ENCODE results near the gene ALKAL2. TPM values are rescaled to one million over a fixed set of nuclear protein-coding genes. Genes with fewer than 3 reads are reported as not detected.

The ALKAL2 gene
- total and polyA plus RNA-seq, 7 experiments from 2014 or later = 0.18 to 0.49 TPM; not detected in 5

- intact Hi-C loops (cut with micrococcal nuclease) = no loop called here
- Mint-ChIP-seq H3K4me1 (peaks cover 0 to 16% (median 8%) of the 10 kb centered on the region in 7 donors), H3K4me3 (peak overlapping the region in 6 of 10 donors; percentile 17 to 59 (median 40)), H3K36me3 (peaks cover 0 to 7% (median 0%) of the 10 kb centered on the region in 5 donors), H3K9me3 (no peaks in the 10 kb centered on the region), H3K27ac (no peak overlapping the region), H3K27me3 (peaks cover 23 to 42% (median 34%) of the 10 kb centered on the region in 5 donors)
- POLR2A ChIA-PET = no interaction called here
- Histone ChIP-seq H3K27me3 (ENCODE audit: control insufficient read depth in 2 of 2, insufficient read depth in 2 of 2, low read length in 2 of 2) (peaks cover 2 to 8% of the 10 kb centered on the region in 2 donors), H3K9me3 (ENCODE audit: control insufficient read depth in 2 of 3, low read length in 3 of 3) (no peaks in the 10 kb centered on the region), H3K4me3 (ENCODE audit: low read length) (no peak overlapping the region), H3K27ac (ENCODE audit: low read depth, low read length) (no peak overlapping the region), H3K36me3 (ENCODE audit: control insufficient read depth in 2 of 3, insufficient read depth in 3 of 3, low read length in 3 of 3) (peaks cover 0 to 6% (median 0%) of the 10 kb centered on the region in 3 experiments), H3K4me1 (ENCODE audit: control insufficient read depth in 2 of 2, insufficient read depth in 2 of 2, low read length in 2 of 2) (peaks cover 10 to 12% of the 10 kb centered on the region in 2 donors)
- DNase-seq = no peak
- no peak for ATAC-seq
- CTCF ChIA-PET = no interaction called here
Observed at GRCh38 chr2:286774-287392, 1.0 kb downstream of the ALKAL2 start.

GRCh38 chr2:286035-286434, 1.9 kb downstream of the ALKAL2 start:
- H3K4me3 ChIP-seq (ENCODE audit: low read length) = no peak overlapping the region
- Mint-ChIP-seq H3K9me3 (no peaks in the 10 kb centered on the region), H3K4me1 (peaks cover 0 to 16% (median 8%) of the 10 kb centered on the region in 7 donors), H3K27me3 (peaks cover 21 to 38% (median 33%) of the 10 kb centered on the region in 5 donors), H3K27ac (no peak overlapping the region), H3K36me3 (peaks cover 0 to 12% (median 0%) of the 10 kb centered on the region in 5 donors), H3K4me3 (peak overlapping the region in 6 of 10 donors; percentile 3 to 58 (median 16))
- H3K36me3 ChIP-seq (ENCODE audit: control insufficient read depth in 2 of 3, insufficient read depth in 3 of 3, low read length in 3 of 3) = peaks cover 0 to 13% (median 0%) of the 10 kb centered on the region in 3 experiments
- ATAC-seq (no peak), DNase-seq (no peak)
- no peak overlapping the region for H3K27ac ChIP-seq (ENCODE audit: low read depth, low read length)
- H3K9me3 ChIP-seq (ENCODE audit: control insufficient read depth in 2 of 3, low read length in 3 of 3) = no peaks in the 10 kb centered on the region
- ChIA-PET POLR2A (interaction anchor here (1.0 kb wide), 1 partner anchor 108 kb away, joined by 3 read pairs; no protein-coding TSS in a partner anchor), CTCF (no interaction called here)
- H3K4me1 ChIP-seq (ENCODE audit: control insufficient read depth in 2 of 2, insufficient read depth in 2 of 2, low read length in 2 of 2) = peaks cover 10 to 12% of the 10 kb centered on the region in 2 donors
- peaks cover 2 to 8% of the 10 kb centered on the region in 2 donors for H3K27me3 ChIP-seq (ENCODE audit: control insufficient read depth in 2 of 2, insufficient read depth in 2 of 2, low read length in 2 of 2)
- intact Hi-C loops (cut with micrococcal nuclease) = no loop called here

DNA sequence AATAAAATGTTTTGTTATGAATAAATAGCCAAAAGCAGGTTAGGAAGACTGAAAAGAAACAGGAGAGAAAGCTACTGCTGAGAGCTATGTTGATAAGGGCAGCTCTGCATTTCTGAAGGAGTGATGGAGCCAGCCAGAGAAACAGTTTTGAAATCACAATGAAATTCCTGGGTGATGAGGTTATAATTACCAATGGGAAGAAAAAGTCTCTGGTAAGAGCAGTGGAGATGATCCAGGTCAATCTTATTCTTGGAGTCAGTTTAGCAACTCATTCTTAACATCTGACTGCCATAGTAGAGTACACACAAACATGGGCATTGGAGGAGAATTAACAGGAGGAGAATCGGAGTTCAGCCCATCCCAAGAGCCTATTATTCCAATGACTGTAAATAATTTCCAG, 2.4 kb downstream of the ALKAL2 start:
- intact Hi-C loops (cut with micrococcal nuclease) = no loop called here
- CTCF ChIA-PET = interaction anchor here (1.6 kb wide), 1 partner anchor 11 kb away, joined by 3 read pairs; no protein-coding TSS in a partner anchor
- Mint-ChIP-seq H3K27me3 (peaks cover 16 to 33% (median 28%) of the 10 kb centered on the region in 5 donors), H3K27ac (no peak overlapping the region), H3K4me1 (peaks cover 0 to 16% (median 8%) of the 10 kb centered on the region in 7 donors), H3K4me3 (peak overlapping the region in 3 of 10 donors; percentile 19 to 58 (median 48)), H3K36me3 (peaks cover 0 to 16% (median 0%) of the 10 kb centered on the region in 5 donors), H3K9me3 (no peaks in the 10 kb centered on the region)
- POLR2A ChIA-PET = interaction anchor here (1.0 kb wide), 1 partner anchor 108 kb away, joined by 3 read pairs; no protein-coding TSS in a partner anchor
- Histone ChIP-seq H3K36me3 (ENCODE audit: control insufficient read depth in 2 of 3, insufficient read depth in 3 of 3, low read length in 3 of 3) (peaks cover 0 to 17% (median 2%) of the 10 kb centered on the region in 3 experiments), H3K27ac (ENCODE audit: low read depth, low read length) (no peak overlapping the region), H3K9me3 (ENCODE audit: control insufficient read depth in 2 of 3, low read length in 3 of 3) (no peaks in the 10 kb centered on the region), H3K4me3 (ENCODE audit: low read length) (no peak overlapping the region), H3K4me1 (ENCODE audit: control insufficient read depth in 2 of 2, insufficient read depth in 2 of 2, low read length in 2 of 2) (peaks cover 10 to 12% of the 10 kb centered on the region in 2 donors), H3K27me3 (ENCODE audit: control insufficient read depth in 2 of 2, insufficient read depth in 2 of 2, low read length in 2 of 2) (peaks cover 2 to 8% of the 10 kb centered on the region in 2 donors)
- ATAC-seq (no peak), DNase-seq (no peak)

DNA sequence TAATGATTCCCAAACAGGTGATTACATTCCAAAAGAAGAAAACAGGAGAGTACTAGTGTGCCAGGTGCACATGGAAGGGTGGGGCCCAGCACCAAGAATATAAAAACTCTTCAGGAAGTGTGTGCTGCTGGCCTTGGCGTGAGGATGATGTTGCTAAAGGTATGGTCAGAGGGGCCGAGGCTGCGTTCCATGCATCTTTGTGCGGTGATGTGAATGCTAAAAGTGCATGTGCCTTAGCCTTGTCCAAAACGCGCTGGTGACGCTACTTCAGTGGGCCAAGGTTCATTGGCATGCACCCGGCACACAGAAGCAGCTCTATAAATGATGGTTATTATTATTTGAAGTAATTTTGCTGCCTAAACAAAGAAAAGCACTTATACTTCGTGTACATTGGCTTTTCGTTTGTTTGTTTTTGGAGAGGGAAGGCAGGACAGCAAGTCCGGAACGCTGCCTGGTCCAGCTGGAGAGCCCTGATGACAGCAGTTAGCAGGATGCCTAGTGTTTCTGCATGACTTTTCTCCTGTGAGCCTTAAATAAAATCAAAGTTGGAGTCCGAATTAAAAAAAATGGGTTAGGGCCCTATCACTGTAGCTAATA, 2.9 kb downstream of the ALKAL2 start:
- intact Hi-C loops (cut with micrococcal nuclease) = no loop called here
- peaks cover 2 to 5% of the 10 kb centered on the region in 2 donors for H3K27me3 ChIP-seq (ENCODE audit: control insufficient read depth in 2 of 2, insufficient read depth in 2 of 2, low read length in 2 of 2)
- peaks cover 10 to 12% of the 10 kb centered on the region in 2 donors for H3K4me1 ChIP-seq (ENCODE audit: control insufficient read depth in 2 of 2, insufficient read depth in 2 of 2, low read length in 2 of 2)
- ChIA-PET POLR2A (interaction anchor here (1.0 kb wide), 1 partner anchor 109 kb away, joined by 3 read pairs; no protein-coding TSS in a partner anchor), CTCF (interaction anchor here (1.6 kb wide), 1 partner anchor 11 kb away, joined by 3 read pairs; no protein-coding TSS in a partner anchor)
- peaks cover 0 to 22% (median 7%) of the 10 kb centered on the region in 3 experiments for H3K36me3 ChIP-seq (ENCODE audit: control insufficient read depth in 2 of 3, insufficient read depth in 3 of 3, low read length in 3 of 3)
- Mint-ChIP-seq H3K4me1 (peaks cover 0 to 14% (median 5%) of the 10 kb centered on the region in 7 donors), H3K27ac (no peak overlapping the region), H3K9me3 (no peaks in the 10 kb centered on the region), H3K27me3 (peaks cover 11 to 28% (median 22%) of the 10 kb centered on the region in 5 donors), H3K36me3 (peaks cover 0 to 18% (median under 1%) of the 10 kb centered on the region in 5 donors), H3K4me3 (peak overlapping the region in 1 of 10 donors; percentile 19)
- H3K9me3 ChIP-seq (ENCODE audit: control insufficient read depth in 2 of 3, low read length in 3 of 3) = no peaks in the 10 kb centered on the region
- no peak overlapping the region for H3K4me3 ChIP-seq (ENCODE audit: low read length)
- no peak for DNase-seq
- no peak for ATAC-seq
- no peak overlapping the region for H3K27ac ChIP-seq (ENCODE audit: low read depth, low read length)

DNA sequence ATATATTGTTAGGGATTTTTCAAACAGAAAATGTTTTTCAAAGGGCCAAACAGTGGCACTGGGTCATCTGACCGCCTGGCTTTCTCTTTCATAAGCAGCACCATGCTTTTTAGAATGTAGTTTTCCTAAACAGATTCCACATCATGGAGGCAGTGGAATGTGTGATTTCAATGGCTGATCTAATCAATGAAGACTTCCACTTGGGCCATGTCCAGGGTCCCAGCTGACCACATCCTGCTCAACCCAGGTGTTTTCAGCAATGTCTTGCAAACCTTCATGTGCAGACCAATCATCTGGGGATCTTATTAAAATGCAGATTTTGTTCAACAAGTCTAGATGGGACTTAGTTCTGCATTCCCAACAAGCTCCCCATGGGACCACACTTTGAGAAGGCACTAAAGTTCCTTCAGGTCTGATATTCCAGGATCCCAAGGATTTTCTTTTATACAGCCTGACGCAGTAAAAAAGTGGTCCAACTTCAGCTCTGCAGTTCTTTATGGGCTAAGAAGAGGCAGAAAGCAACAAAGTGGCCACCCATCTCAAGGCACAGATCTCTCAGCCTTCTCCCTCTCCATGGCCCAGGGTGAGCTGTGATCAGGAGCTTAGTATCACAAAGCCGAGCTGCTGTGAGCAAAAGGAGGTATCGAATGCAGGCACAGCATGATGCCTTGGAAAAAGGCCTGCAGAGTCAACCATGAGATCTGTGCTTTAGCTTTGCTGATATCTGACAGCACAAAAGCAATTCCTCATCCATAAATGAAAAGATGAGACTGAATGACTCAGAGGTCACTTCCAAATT, 3.7 kb downstream of the ALKAL2 start:
- no peaks in the 10 kb centered on the region for H3K9me3 ChIP-seq (ENCODE audit: control insufficient read depth in 2 of 3, low read length in 3 of 3)
- H3K27ac ChIP-seq (ENCODE audit: low read depth, low read length) = no peak overlapping the region
- peaks cover 0 to 5% of the 10 kb centered on the region in 2 donors for H3K27me3 ChIP-seq (ENCODE audit: control insufficient read depth in 2 of 2, insufficient read depth in 2 of 2, low read length in 2 of 2)
- ChIA-PET POLR2A (no interaction called here), CTCF (interaction anchor here (1.6 kb wide), 1 partner anchor 10 kb away, joined by 3 read pairs; no protein-coding TSS in a partner anchor)
- DNase-seq (no peak), ATAC-seq (no peak)
- Mint-ChIP-seq H3K9me3 (no peaks in the 10 kb centered on the region), H3K4me1 (peaks cover 0 to 7% (median 2%) of the 10 kb centered on the region in 7 donors), H3K27me3 (peaks cover 8 to 22% (median 16%) of the 10 kb centered on the region in 5 donors), H3K4me3 (no peak overlapping the region), H3K27ac (no peak overlapping the region), H3K36me3 (peaks cover 0 to 25% (median 2%) of the 10 kb centered on the region in 5 donors)
- no peak overlapping the region for H3K4me3 ChIP-seq (ENCODE audit: low read length)
- H3K4me1 ChIP-seq (ENCODE audit: control insufficient read depth in 2 of 2, insufficient read depth in 2 of 2, low read length in 2 of 2) = peaks cover 3 to 7% of the 10 kb centered on the region in 2 donors
- peaks cover 0 to 30% (median 9%) of the 10 kb centered on the region in 3 experiments for H3K36me3 ChIP-seq (ENCODE audit: control insufficient read depth in 2 of 3, insufficient read depth in 3 of 3, low read length in 3 of 3)
- intact Hi-C loops (cut with micrococcal nuclease) = no loop called here
